Prostate gland (tissue), 2 donors: ENCODE results near the gene MARCHF4. TPM values are rescaled to one million over a fixed set of nuclear protein-coding genes. Genes with fewer than 3 reads are reported as not detected.

Experiments
- DNase-seq: peaks from one replicate; pipeline ENCODE4 v3.0.0-alpha.2; 2019; ENCODE audit warnings: low spot score
- H3K27ac ChIP-seq, 2 donors: fragments of 200-600 bp; sonication (generic); 2 replicates each; pipeline ENCODE4 v1.5.1; 2017 to 2019
- H3K27me3 ChIP-seq: fragments of 200-600 bp; sonication (generic); replicated peaks from 2 replicates; pipeline ENCODE4 v1.5.1; 2019; ENCODE audit not compliant: insufficient read depth
- H3K36me3 ChIP-seq, 2 donors: fragments of 200-600 bp; sonication (generic); 1 replicate in 1 of 2; 2 replicates in 1 of 2; pipeline versions ENCODE4 v1.5.1 to v1.8.1; 2017 to 2019
- H3K4me1 ChIP-seq: fragments of 200-600 bp; sonication (generic); replicated peaks from 2 replicates; pipeline ENCODE4 v1.5.1; 2019
- H3K4me3 ChIP-seq, 2 donors: fragments of 200-600 bp; sonication (generic); 2 replicates each; pipeline ENCODE4 v1.5.1; 2017 to 2019
- H3K9me3 ChIP-seq: fragments of 200-600 bp; sonication (generic); 2 replicates; pipeline ENCODE4 v1.5.1; 2017
- CTCF ChIP-seq, 4 experiments: fragments of 200-600 bp in 2 of 4; fragments of 450-650 bp in 2 of 4; sonication (generic) in 2 of 4; IDR thresholded peaks; 1 replicate in 3 of 4; 2 replicates in 1 of 4; pipeline ENCODE4 v1.5.1; 2016 to 2019; ENCODE audit warnings: antibody characterized with exemption in 4 of 4, mild to moderate bottlenecking in 2 of 4, moderate library complexity in 2 of 4
- POLR2A ChIP-seq: fragments of 450-650 bp; IDR thresholded peaks from one replicate; pipeline ENCODE4 v1.6.1; 2016; ENCODE audit warnings: antibody characterized with exemption, mild to moderate bottlenecking
- POLR2AphosphoS5 ChIP-seq: sonication (generic); formaldehyde crosslinking; IDR thresholded peaks from one replicate; pipeline ENCODE4 v1.6.1; 2017; ENCODE audit warnings: antibody characterized with exemption
- WGBS: methylation state at CpG from one replicate; pipeline ENCODE4 v1.1.5; 2018; 5-methylcytosine and 5-hydroxymethylcytosine counted together
- intact Hi-C: fragments of 100-400 bp; cut with DNase I; formaldehyde crosslinking; loops from one replicate; pipeline ENCODE4 v1.14.2; 2022
- small RNA-seq, 2 donors: library from RNA; depleted of rRNA; stranded (forward); fragments of <200 nt; gene quantifications; one replicate each; pipeline ENCODE3, GENCODE V24; 2016
- total RNA-seq, 2 donors: library from RNA; depleted of rRNA; stranded (reverse); fragments of >200 nt; gene quantifications; one replicate each; pipeline ENCODE4 v1.1.0, GENCODE V29; 2016

MARCHF4 gene
- total RNA-seq, 2 donors from 2014 or later, result not detected

DNA sequence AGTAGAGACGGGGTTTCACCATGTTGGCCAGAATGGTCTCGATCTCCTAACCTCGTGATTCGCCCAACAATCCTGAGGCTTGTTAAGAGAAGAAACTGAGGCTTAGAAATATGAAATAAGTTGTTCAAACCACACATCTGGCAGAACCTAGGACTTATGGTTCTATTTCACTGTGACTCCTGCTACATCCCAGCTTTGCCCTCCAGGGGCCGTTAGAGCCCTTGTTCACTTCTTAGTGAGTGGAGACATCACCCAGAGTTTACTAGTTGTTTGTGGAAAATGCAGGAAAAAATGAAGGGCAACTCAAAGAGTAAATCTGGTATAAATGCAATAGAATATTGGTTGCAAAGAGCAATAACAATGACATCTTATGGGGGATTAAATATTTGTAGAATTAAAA lies 43.9 kb downstream of the MARCHF4 start:
- no peak for TF ChIP-seq CTCF (IDR thresholded peaks at IDR 0.05)
- TF ChIP-seq POLR2AphosphoS5, result no peak
- no peak for TF ChIP-seq POLR2A
- Histone ChIP-seq H3K36me3 (no peaks in the 10 kb centered on the region), H3K4me1 (no peaks in the 10 kb centered on the region), H3K9me3 (no peaks in the 10 kb centered on the region), H3K27ac (no peak overlapping the region), H3K4me3 (no peak overlapping the region), H3K27me3 (no peaks in the 10 kb centered on the region)
- 87% methylated on average over 5 of the region's 5 CpGs for WGBS
- intact Hi-C loops, result no loop called here
- no peak for DNase-seq

- H3K4me3 ChIP-seq, result no peak overlapping the region
- H3K27ac ChIP-seq, result no peak overlapping the region
- no peaks in the 10 kb centered on the region for H3K4me1 ChIP-seq
- H3K27me3 ChIP-seq, result no peaks in the 10 kb centered on the region
- no peak for DNase-seq
- no peaks in the 10 kb centered on the region for H3K9me3 ChIP-seq
- no peak for TF ChIP-seq POLR2A
- TF ChIP-seq CTCF (IDR thresholded peaks at IDR 0.05), result no peak
- no peak for TF ChIP-seq POLR2AphosphoS5
- intact Hi-C loops, result no loop called here
- 65% methylated on average over 1 of the region's 1 CpG for WGBS
- H3K36me3 ChIP-seq, result no peaks in the 10 kb centered on the region
Observed at GRCh38 chr2:216327447-216327935, 44.8 kb downstream of the MARCHF4 start.

Small RNA genes lying within 50 kb of the gene (small RNA-seq; reads per million reads assigned to genes)
- 0 reads per million in 2 donors for gene RF00019

Other genes with a start within 250 kb of the MARCHF4 start
- 10 to 100 TPM; 15.3 to 32.2 TPM for gene SMARCAL1, start 40.0 kb upstream of the MARCHF4 start, total RNA-seq
- gene RPL37A, start 126.4 kb upstream of the MARCHF4 start, total RNA-seq, result 1,000 to 10,000 TPM; 1,435 to 1,814 TPM